Loucy (cell line): ENCODE data around the gene SSH2.
A peak's percentile ranks its signal among the peaks of the same experiment; 100 is the strongest.

ENCODE experiments used
- H2AFZ ChIP-seq: fragments of 200-600 bp; sonication (generic); 2 replicates; pipeline ENCODE4 v1.6.0; 2016; ENCODE audit warnings: antibody characterized with exemption, mild to moderate bottlenecking, low read length, moderate library complexity
- H3F3A ChIP-seq: fragments of 200-600 bp; 2 replicates; pipeline ENCODE4 v1.6.0; 2016; ENCODE audit warnings: antibody characterized with exemption, low read depth, mild to moderate bottlenecking
- H3K27me3 ChIP-seq: fragments of 200-600 bp; sonication (generic); 2 replicates; pipeline ENCODE4 v1.6.1; 2014; ENCODE audit warnings: low read length, mild to moderate bottlenecking; ENCODE audit not compliant: insufficient read depth, poor library complexity, severe bottlenecking
- H3K36me3 ChIP-seq: fragments of 200-600 bp; sonication (generic); 2 replicates; pipeline ENCODE4 v1.6.1; 2016; ENCODE audit warnings: low read length; ENCODE audit not compliant: insufficient read depth
- H3K4me1 ChIP-seq: fragments of 200-600 bp; sonication (generic); 2 replicates; pipeline ENCODE4 v1.5.1; 2014; ENCODE audit warnings: low read length, mild to moderate bottlenecking; ENCODE audit not compliant: insufficient read depth, poor library complexity, severe bottlenecking
- H3K4me2 ChIP-seq: fragments of 200-600 bp; sonication (generic); 2 replicates; pipeline ENCODE4 v1.6.0; 2014; ENCODE audit warnings: antibody characterized with exemption, low read length, low read depth, mild to moderate bottlenecking; ENCODE audit not compliant: poor library complexity, severe bottlenecking
- H3K4me3 ChIP-seq: fragments of 200-600 bp; sonication (generic); 2 replicates; pipeline ENCODE4 v1.5.1; 2014; ENCODE audit warnings: low read length, mild to moderate bottlenecking, mixed read lengths; ENCODE audit not compliant: poor library complexity, severe bottlenecking
- H3K79me2 ChIP-seq: fragments of 200-600 bp; sonication (generic); 2 replicates; pipeline ENCODE4 v1.6.1; 2014; ENCODE audit warnings: low read length; ENCODE audit not compliant: insufficient read depth
- H3K9ac ChIP-seq: fragments of 200-600 bp; sonication (generic); 2 replicates; pipeline ENCODE4 v1.6.0; 2014; ENCODE audit warnings: mild to moderate bottlenecking, low read depth, low read length, moderate library complexity; ENCODE audit not compliant: poor library complexity, severe bottlenecking
- H3K9me2 ChIP-seq: fragments of 200-600 bp; sonication (generic); replicated peaks from 2 replicates; pipeline ENCODE4 v1.6.1; 2016; ENCODE audit warnings: low read depth, low read length, mixed read lengths
- H3K9me3 ChIP-seq: fragments of 200-600 bp; sonication (generic); 2 replicates; pipeline ENCODE4 v1.6.1; 2014; ENCODE audit warnings: mild to moderate bottlenecking, antibody characterized with exemption, low read length, low read depth; ENCODE audit not compliant: insufficient read depth
- H4K20me1 ChIP-seq: fragments of 200-600 bp; sonication (generic); 2 replicates; pipeline ENCODE4 v1.6.0; 2014; ENCODE audit warnings: antibody characterized with exemption, low read length, mild to moderate bottlenecking; ENCODE audit not compliant: insufficient read depth, poor library complexity, severe bottlenecking
- EZH2phosphoT487 ChIP-seq: fragments of 200-600 bp; IDR thresholded peaks from 2 replicates; pipeline ENCODE4 v1.6.1; 2018; ENCODE audit warnings: antibody characterized with exemption, mild to moderate bottlenecking, moderate library complexity, borderline replicate concordance
- TF ChIP-seq, protein P1 (sequence below): fragments of 200-600 bp; sonication (generic); conservative IDR thresholded peaks from 2 replicates; pipeline ENCODE4 v1.5.1; 2014; ENCODE audit warnings: mild to moderate bottlenecking, antibody characterized with exemption, low read length

SSH2 gene

DNA sequence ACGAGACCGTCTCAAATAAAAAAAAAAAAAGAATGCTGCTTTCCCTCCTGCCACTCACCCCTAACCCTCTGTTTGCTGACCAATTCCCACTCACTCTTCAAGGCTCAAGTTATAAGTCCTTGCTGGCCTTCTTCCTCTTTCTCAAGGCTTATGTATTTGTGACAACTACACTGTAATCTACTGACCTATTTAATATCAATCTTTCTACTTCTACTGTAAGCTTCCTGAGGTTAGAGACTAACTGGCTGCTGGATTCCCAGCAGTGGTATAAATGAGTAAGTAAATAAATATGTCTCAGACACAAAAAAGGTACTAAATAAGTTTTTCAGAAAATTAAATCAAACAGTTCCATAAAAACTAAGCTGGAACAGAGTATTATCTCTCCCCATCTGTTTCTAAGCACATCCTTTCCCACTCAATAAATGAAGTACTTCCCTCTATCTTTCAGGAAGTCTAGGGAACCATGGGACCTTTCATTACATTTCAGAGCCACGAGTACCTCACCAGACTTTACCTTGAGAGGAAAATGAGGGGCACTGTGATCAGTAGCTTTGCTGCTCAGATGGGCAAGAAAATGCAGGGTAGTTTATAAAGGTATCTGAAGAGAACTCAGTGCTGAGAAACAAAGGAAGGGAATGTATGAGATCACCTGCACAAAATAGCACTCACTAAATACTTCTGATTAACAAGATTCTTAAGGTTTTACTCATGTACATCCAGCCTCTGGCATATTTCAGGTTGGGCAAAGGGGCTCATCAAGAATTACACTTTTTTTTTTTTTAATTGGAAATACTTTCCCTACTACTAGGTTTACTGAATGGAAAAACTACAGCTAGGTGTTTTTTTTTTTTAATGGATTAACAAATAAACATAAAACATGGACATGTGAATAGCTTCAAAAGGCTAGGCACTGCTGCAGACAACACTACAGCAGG lies 10.8 kb downstream of the SSH2 start:
- peaks cover 67% of the 10 kb centered on the region for H4K20me1 ChIP-seq
- peak overlapping the region; percentile 45 for H3K4me2 ChIP-seq
- no peak overlapping the region for H2AFZ ChIP-seq
- H3K4me1 ChIP-seq = peaks cover 30% of the 10 kb centered on the region
- H3K79me2 ChIP-seq = peaks cover 94% of the 10 kb centered on the region
- H3K9me2 ChIP-seq = no peaks in the 10 kb centered on the region
- no peaks in the 10 kb centered on the region for H3K36me3 ChIP-seq
- no peaks in the 10 kb centered on the region for H3F3A ChIP-seq
- no peaks in the 10 kb centered on the region for H3K9me3 ChIP-seq
- peak overlapping the region; percentile 20 for H3K9ac ChIP-seq
- H3K4me3 ChIP-seq = no peak overlapping the region
- no peaks in the 10 kb centered on the region for H3K27me3 ChIP-seq
- no peak for TF ChIP-seq EZH2phosphoT487
- TF ChIP-seq, protein P1, sequence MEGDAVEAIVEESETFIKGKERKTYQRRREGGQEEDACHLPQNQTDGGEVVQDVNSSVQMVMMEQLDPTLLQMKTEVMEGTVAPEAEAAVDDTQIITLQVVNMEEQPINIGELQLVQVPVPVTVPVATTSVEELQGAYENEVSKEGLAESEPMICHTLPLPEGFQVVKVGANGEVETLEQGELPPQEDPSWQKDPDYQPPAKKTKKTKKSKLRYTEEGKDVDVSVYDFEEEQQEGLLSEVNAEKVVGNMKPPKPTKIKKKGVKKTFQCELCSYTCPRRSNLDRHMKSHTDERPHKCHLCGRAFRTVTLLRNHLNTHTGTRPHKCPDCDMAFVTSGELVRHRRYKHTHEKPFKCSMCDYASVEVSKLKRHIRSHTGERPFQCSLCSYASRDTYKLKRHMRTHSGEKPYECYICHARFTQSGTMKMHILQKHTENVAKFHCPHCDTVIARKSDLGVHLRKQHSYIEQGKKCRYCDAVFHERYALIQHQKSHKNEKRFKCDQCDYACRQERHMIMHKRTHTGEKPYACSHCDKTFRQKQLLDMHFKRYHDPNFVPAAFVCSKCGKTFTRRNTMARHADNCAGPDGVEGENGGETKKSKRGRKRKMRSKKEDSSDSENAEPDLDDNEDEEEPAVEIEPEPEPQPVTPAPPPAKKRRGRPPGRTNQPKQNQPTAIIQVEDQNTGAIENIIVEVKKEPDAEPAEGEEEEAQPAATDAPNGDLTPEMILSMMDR = no peak

DNA sequence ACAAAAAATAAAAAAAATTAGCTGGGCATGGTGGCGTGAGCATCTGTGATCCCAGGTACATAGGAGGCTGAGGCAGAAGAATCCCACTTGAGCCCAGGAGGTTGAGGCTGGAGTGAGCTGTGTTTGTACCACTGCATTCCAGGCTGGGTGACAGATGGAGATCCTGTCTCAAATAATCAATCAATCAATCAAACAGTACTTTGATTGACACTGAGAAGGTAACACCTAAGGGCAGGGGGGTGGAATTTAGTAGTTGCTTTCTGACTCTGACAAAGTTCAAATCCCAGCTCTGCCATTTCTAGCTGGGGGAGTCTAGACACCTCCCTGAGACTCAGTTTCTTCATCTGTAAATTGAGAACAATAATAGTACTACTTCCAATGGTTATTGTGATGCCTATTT lies 12.0 kb downstream of the SSH2 start:
- Histone ChIP-seq H3K4me2 (no peak overlapping the region), H3F3A (no peaks in the 10 kb centered on the region)

DNA sequence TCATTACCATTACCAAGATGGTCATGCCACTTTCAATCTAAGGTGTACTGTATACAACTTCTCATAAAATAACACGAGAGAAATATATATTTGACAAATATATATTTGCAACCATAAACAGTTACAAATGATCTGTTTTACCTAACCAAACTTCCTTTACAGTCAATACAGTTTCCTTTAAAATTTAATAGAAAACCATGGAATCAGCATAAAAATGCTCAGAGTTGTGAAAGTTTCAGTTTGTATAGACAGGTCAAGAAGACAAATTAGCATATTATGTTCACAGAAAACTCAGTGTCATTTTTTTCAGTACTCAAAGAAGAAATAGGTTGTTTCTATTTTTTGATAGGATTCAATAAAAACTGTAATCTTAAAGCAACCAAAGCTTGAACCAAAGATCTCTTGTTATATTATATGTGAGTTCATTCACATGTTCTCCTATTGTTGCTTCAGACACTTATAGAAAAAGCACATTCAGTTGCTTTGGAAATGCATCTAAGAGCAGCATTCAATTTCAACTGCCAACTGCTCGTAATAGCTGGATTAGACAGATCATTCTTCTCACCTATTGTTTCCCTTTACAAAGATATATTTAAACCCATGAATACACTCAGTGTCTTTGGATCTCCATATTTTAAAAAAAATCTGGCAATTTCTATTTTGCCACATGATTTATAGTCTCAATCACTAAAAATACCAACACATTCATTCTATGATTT lies 15.1 kb downstream of the SSH2 start:
- Histone ChIP-seq H3K4me2 (no peak overlapping the region), H4K20me1 (peaks cover 40% of the 10 kb centered on the region), H3F3A (no peaks in the 10 kb centered on the region), H3K9me3 (no peaks in the 10 kb centered on the region), H3K4me3 (no peak overlapping the region), H3K9me2 (no peaks in the 10 kb centered on the region), H3K4me1 (peaks cover 19% of the 10 kb centered on the region), H2AFZ (no peak overlapping the region), H3K79me2 (peaks cover 92% of the 10 kb centered on the region), H3K27me3 (no peaks in the 10 kb centered on the region), H3K9ac (no peak overlapping the region), H3K36me3 (no peaks in the 10 kb centered on the region)
- TF ChIP-seq, protein P1 = no peak
- no peak for TF ChIP-seq EZH2phosphoT487

More for the DNA sequence above, 12.0 kb downstream of the SSH2 start:
- Histone ChIP-seq H3K79me2 (peaks cover 92% of the 10 kb centered on the region), H3K36me3 (no peaks in the 10 kb centered on the region), H4K20me1 (peaks cover 57% of the 10 kb centered on the region), H3K4me3 (no peak overlapping the region), H3K9ac (no peak overlapping the region), H3K9me2 (no peaks in the 10 kb centered on the region), H3K27me3 (no peaks in the 10 kb centered on the region), H3K4me1 (peaks cover 28% of the 10 kb centered on the region), H2AFZ (no peak overlapping the region), H3K9me3 (no peaks in the 10 kb centered on the region)
- TF ChIP-seq, protein P1 = no peak
- TF ChIP-seq EZH2phosphoT487 = no peak
